Lower leg skin (tissue), 3 donors: ENCODE data around the gene HIPK2.

ENCODE experiments used
- POLR2A ChIP-seq, 2 donors: fragments of 450-650 bp; IDR thresholded peaks; one replicate each; pipeline ENCODE4 v1.6.1; 2016 to 2017; ENCODE audit warnings: antibody characterized with exemption in 2 of 2, mild to moderate bottlenecking in 1 of 2, moderate library complexity in 1 of 2
- TF ChIP-seq, protein P1 (sequence below), 3 donors: fragments of 450-650 bp; IDR thresholded peaks; one replicate each; pipeline ENCODE4 v1.5.1; 2016; ENCODE audit warnings: antibody characterized with exemption in 3 of 3, mild to moderate bottlenecking in 3 of 3, moderate library complexity in 2 of 3

DNA sequence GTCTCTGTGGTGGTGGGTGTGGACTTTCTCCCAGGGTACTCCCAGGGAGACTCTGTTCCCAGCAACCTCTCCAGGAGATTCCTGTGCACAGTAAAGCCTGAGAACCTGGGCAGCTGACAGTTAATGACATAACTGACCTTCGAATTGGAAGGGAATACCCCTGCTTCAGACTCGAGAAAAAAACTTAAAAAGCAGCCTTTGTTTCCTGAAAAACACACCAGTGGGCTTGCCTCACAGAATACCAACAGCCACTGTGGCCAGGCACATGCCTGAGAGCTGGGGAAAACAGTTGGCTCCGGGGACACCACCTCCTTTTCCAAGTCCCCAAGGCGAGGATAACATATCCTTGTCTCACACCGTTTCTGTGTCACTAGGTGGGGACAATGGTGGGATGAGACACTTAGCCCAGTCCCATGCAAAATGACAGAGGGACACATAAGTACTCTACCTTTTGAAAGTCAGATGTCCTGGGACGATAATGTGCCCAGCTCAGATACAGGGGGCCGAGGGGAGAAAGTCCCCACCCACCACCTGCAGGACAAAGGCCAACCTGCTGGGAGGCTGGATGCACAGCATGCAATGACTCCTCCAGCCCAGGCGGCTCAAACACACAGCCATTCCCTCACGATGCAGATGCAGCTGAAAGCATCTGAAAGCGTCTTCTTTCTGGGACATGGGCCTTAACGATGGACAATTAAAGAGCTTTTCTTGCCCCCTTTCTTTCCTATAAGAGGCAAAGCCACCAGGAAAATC, 65.6 kb downstream of the HIPK2 start:
- TF ChIP-seq, protein P1, sequence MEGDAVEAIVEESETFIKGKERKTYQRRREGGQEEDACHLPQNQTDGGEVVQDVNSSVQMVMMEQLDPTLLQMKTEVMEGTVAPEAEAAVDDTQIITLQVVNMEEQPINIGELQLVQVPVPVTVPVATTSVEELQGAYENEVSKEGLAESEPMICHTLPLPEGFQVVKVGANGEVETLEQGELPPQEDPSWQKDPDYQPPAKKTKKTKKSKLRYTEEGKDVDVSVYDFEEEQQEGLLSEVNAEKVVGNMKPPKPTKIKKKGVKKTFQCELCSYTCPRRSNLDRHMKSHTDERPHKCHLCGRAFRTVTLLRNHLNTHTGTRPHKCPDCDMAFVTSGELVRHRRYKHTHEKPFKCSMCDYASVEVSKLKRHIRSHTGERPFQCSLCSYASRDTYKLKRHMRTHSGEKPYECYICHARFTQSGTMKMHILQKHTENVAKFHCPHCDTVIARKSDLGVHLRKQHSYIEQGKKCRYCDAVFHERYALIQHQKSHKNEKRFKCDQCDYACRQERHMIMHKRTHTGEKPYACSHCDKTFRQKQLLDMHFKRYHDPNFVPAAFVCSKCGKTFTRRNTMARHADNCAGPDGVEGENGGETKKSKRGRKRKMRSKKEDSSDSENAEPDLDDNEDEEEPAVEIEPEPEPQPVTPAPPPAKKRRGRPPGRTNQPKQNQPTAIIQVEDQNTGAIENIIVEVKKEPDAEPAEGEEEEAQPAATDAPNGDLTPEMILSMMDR (IDR thresholded peaks at IDR 0.05), result no peak
- no peak for TF ChIP-seq POLR2A (IDR thresholded peaks at IDR 0.05)
